HepG2 (cell line): Measurements from ENCODE around the gene METTL23. TPM values are rescaled to one million over a fixed set of nuclear protein-coding genes. Genes with fewer than 3 reads are reported as not detected.
A peak's percentile ranks its signal among the peaks of the same experiment; 100 is the strongest.

ENCODE experiments used
- DNMT1 ChIP-seq: sonication (generic); formaldehyde crosslinking; IDR thresholded peaks from 2 replicates; pipeline ENCODE4 v1.5.1; 2020; ENCODE audit warnings: mild to moderate bottlenecking, missing genetic modification reagents
- EZH2 ChIP-seq: conservative IDR thresholded peaks from 2 replicates; pipeline ENCODE4 v1.6.1; 2012; ENCODE audit warnings: mild to moderate bottlenecking, low read depth, low read length, moderate library complexity
- FOXO1 ChIP-seq: sonication (generic); formaldehyde crosslinking; IDR thresholded peaks from 2 replicates; pipeline ENCODE4 v1.4.0; 2020; ENCODE audit warnings: missing genetic modification reagents
- HNF4G ChIP-seq, 2 experiments: sonication (generic) in 1 of 2; formaldehyde crosslinking in 1 of 2; IDR thresholded peaks; 2 replicates each; pipeline versions ENCODE4 v1.4.0 to v1.6.1; 2011 to 2020; ENCODE audit warnings: borderline replicate concordance in 2 of 2, low read depth in 2 of 2, mild to moderate bottlenecking in 2 of 2, low read length in 1 of 2, missing genetic modification reagents in 1 of 2, moderate library complexity in 1 of 2
- JUNB ChIP-seq: sonication (generic); formaldehyde crosslinking; IDR thresholded peaks from 2 replicates; pipeline ENCODE4 v1.8.0; 2022; ENCODE audit warnings: missing genetic modification reagents, mild to moderate bottlenecking, borderline replicate concordance
- MEF2D ChIP-seq: sonication (generic); formaldehyde crosslinking; IDR thresholded peaks from 2 replicates; pipeline ENCODE4 v1.5.1; 2020; ENCODE audit warnings: mild to moderate bottlenecking, missing genetic modification reagents
- MIER3 ChIP-seq: IDR thresholded peaks from 2 replicates; pipeline ENCODE4 v1.6.1; 2016; ENCODE audit warnings: missing compliant biosample characterization, borderline replicate concordance
- NR2F2 ChIP-seq: IDR thresholded peaks from 2 replicates; pipeline ENCODE4 v1.6.1; 2012; ENCODE audit warnings: low read depth, inconsistent platforms, borderline replicate concordance
- RBM22 ChIP-seq: fragments of 200-400 bp; formaldehyde crosslinking; optimal IDR thresholded peaks from 2 replicates; pipeline ENCODE3; 2017; ENCODE audit warnings: mild to moderate bottlenecking, low read length, moderate library complexity
- TEAD3 ChIP-seq: optimal IDR thresholded peaks from 2 replicates; pipeline ENCODE3; 2016; ENCODE audit warnings: borderline replicate concordance
- THAP11 ChIP-seq: IDR thresholded peaks from 2 replicates; pipeline ENCODE4 v1.6.1; 2016; ENCODE audit warnings: missing biosample characterization, missing genetic modification reagents
- ZNF260 ChIP-seq: sonication (generic); formaldehyde crosslinking; IDR thresholded peaks from 2 replicates; pipeline ENCODE4 v1.4.0; 2020; ENCODE audit warnings: missing genetic modification reagents, low read depth, mild to moderate bottlenecking, borderline replicate concordance
- ZNF30 ChIP-seq: sonication (generic); formaldehyde crosslinking; IDR thresholded peaks from 2 replicates; pipeline ENCODE4 v1.5.0; 2020; ENCODE audit warnings: mild to moderate bottlenecking, missing genetic modification reagents
- ZNF317 ChIP-seq: sonication (generic); formaldehyde crosslinking; IDR thresholded peaks from 2 replicates; pipeline ENCODE4 v1.5.0; 2020; ENCODE audit warnings: mild to moderate bottlenecking, missing genetic modification reagents
- ZNF34 ChIP-seq: sonication (generic); formaldehyde crosslinking; IDR thresholded peaks from 2 replicates; pipeline ENCODE4 v1.4.0; 2020; ENCODE audit warnings: mild to moderate bottlenecking, missing genetic modification reagents, borderline replicate concordance
- ZNF451 ChIP-seq: sonication (generic); formaldehyde crosslinking; IDR thresholded peaks from 2 replicates; pipeline ENCODE4 v1.5.0; 2020; ENCODE audit warnings: mild to moderate bottlenecking, missing genetic modification reagents
- ZNF501 ChIP-seq: sonication (generic); formaldehyde crosslinking; IDR thresholded peaks from 2 replicates; pipeline ENCODE4 v1.5.1; 2020; ENCODE audit warnings: mild to moderate bottlenecking, moderate library complexity, missing genetic modification reagents
- ZNF605 ChIP-seq: sonication (generic); formaldehyde crosslinking; IDR thresholded peaks from 2 replicates; pipeline ENCODE4 v1.8.0; 2022; ENCODE audit warnings: mild to moderate bottlenecking, missing genetic modification reagents
- ZNF619 ChIP-seq: sonication (generic); formaldehyde crosslinking; IDR thresholded peaks from 2 replicates; pipeline ENCODE4 v1.4.0; 2020; ENCODE audit warnings: mild to moderate bottlenecking, missing genetic modification reagents
- polyA plus RNA-seq, 8 experiments: library from polyadenylated mRNA; depleted of rRNA in 3 of 8; stranded (reverse) in 7 of 8; unstranded in 1 of 8; fragments of >200 nt; fragmentation: Illumina TruSeq in 4 of 8; extraction: Trizol in 4 of 8; gene quantifications; 2 replicates each; pipeline versions ENCODE4 v1.2.1 to v1.2.3, GENCODE V29; 2011 to 2016; ENCODE audit warnings: low read depth in 4 of 8, missing spikeins in 1 of 8, mixed read lengths in 1 of 8; ENCODE audit not compliant: insufficient read depth in 1 of 8
- total RNA-seq, 5 experiments: library from RNA; depleted of rRNA; stranded (reverse); fragments of >200 nt; fragmentation: Illumina TruSeq; extraction: Trizol; gene quantifications; 2 replicates each; pipeline ENCODE4 v1.2.3, GENCODE V29; 2016; ENCODE audit warnings: low read depth in 1 of 5
- TF ChIP-seq, protein P1 (sequence below): sonication (generic); formaldehyde crosslinking; IDR thresholded peaks from 2 replicates; pipeline ENCODE4 v1.4.0; 2020; ENCODE audit warnings: missing genetic modification reagents, borderline replicate concordance
- TF ChIP-seq, protein P2 (sequence below): IDR thresholded peaks from 2 replicates; pipeline ENCODE4 v1.6.1; 2016; ENCODE audit warnings: low read depth, borderline replicate concordance
- TF ChIP-seq, protein P3 (sequence below): sonication (generic); formaldehyde crosslinking; IDR thresholded peaks from 2 replicates; pipeline ENCODE4 v1.5.1; 2020; ENCODE audit warnings: mild to moderate bottlenecking, missing genetic modification reagents, borderline replicate concordance

Gene METTL23
- total and polyA plus RNA-seq, 2 of the 13 experiments (the other 11 are each of a cell fraction or from before 2014, with no cell fraction given), result 39.9 to 104 TPM

DNA sequence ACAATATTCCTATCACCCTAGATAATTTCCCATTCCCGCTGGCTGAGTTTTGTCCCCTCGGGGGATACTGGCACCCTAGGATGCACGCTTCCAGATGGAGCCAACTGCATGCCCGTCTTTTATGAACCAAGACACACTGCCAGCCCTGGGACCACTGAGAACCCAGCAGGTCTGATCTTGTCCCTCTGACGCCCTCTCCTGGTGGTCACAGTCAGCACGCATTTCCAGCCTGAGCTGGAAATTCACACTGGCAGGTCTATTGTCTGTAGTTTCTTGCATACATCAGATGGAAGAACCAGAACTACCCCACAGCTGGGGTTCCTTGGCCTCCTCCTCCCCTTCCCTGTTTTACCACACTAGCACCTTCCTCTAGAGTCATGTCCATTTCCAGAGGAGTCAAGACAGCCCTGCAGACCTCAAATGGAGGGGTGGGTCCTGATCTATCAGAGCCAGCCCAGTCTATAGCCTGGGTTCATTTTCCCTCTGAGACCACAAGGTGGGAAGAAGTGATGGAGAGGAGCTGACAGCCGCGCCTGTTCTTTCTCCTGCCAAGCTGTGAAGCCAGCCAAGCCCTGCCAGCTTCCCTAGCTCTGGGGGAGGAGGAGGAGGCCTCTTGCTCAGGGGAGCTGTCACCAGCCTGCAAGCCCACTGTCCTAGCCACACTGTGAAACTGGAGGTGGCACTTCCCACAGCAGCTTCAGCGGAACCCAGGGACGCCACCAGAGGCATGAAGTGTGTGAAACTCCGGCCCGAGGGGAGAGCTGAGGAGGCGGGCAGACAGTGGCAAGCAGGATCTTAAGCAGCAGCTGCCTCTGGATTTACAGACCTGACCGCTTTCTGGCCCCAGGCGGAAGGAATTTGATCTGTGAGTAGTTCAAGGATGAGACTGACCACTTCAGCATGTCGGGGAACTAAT is 45.2 kb upstream of the METTL23 start (continued):
- 0 out of 2 replicates have a peak, but pooled peaks have one; percentile 49 for TF ChIP-seq MIER3
- TF ChIP-seq ZNF605, result 0 out of 2 replicates have a peak, but pooled peaks have one; percentile 36
- no peak for TF ChIP-seq JUNB (CRISPR knock-in tag)
- TF ChIP-seq, protein P1, sequence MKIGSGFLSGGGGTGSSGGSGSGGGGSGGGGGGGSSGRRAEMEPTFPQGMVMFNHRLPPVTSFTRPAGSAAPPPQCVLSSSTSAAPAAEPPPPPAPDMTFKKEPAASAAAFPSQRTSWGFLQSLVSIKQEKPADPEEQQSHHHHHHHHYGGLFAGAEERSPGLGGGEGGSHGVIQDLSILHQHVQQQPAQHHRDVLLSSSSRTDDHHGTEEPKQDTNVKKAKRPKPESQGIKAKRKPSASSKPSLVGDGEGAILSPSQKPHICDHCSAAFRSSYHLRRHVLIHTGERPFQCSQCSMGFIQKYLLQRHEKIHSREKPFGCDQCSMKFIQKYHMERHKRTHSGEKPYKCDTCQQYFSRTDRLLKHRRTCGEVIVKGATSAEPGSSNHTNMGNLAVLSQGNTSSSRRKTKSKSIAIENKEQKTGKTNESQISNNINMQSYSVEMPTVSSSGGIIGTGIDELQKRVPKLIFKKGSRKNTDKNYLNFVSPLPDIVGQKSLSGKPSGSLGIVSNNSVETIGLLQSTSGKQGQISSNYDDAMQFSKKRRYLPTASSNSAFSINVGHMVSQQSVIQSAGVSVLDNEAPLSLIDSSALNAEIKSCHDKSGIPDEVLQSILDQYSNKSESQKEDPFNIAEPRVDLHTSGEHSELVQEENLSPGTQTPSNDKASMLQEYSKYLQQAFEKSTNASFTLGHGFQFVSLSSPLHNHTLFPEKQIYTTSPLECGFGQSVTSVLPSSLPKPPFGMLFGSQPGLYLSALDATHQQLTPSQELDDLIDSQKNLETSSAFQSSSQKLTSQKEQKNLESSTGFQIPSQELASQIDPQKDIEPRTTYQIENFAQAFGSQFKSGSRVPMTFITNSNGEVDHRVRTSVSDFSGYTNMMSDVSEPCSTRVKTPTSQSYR (CRISPR knock-in tag), result peak; percentile 20; the same call in 1 of the 2 replicates
- TF ChIP-seq MEF2D (CRISPR knock-in tag), result 0 out of 2 replicates have a peak, but pooled peaks have one; percentile 19
- peak; percentile 22 for TF ChIP-seq TEAD3 (CRISPR knock-in tag)
- no peak for TF ChIP-seq EZH2
- TF ChIP-seq ZNF260 (CRISPR knock-in tag), result no peak
- peak; percentile 93 for TF ChIP-seq ZNF317
- TF ChIP-seq NR2F2, result no peak
- peak; percentile 21 for TF ChIP-seq RBM22
- peak; percentile 58; the same call in 1 of the 2 replicates for TF ChIP-seq ZNF501 (CRISPR knock-in tag)
- TF ChIP-seq, protein P2, sequence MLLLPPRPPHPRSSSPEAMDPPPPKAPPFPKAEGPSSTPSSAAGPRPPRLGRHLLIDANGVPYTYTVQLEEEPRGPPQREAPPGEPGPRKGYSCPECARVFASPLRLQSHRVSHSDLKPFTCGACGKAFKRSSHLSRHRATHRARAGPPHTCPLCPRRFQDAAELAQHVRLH (CRISPR knock-in tag), result 0 out of 2 replicates have a peak, but pooled peaks have one; percentile 66
- TF ChIP-seq THAP11 (CRISPR knock-in tag), result 0 out of 2 replicates have a peak, but pooled peaks have one; percentile 36
- 0 out of 2 replicates have a peak, but pooled peaks have one; percentile 34 for TF ChIP-seq ZNF451 (CRISPR knock-in tag)
- TF ChIP-seq FOXO1 (CRISPR knock-in tag), result peak; percentile 24
- no peak for TF ChIP-seq HNF4G (IDR thresholded peaks at IDR 0.05; ENCODE audit: borderline replicate concordance, low read depth, low read length)
- TF ChIP-seq HNF4G (CRISPR knock-in tag; IDR thresholded peaks at IDR 0.05; ENCODE audit: borderline replicate concordance, low read depth), result no peak
- no peak for TF ChIP-seq ZNF619 (CRISPR knock-in tag)
- no peak for TF ChIP-seq ZNF34
- TF ChIP-seq ZNF30 (CRISPR knock-in tag), result no peak
- TF ChIP-seq DNMT1 (CRISPR knock-in tag), result no peak
- TF ChIP-seq, protein P3, sequence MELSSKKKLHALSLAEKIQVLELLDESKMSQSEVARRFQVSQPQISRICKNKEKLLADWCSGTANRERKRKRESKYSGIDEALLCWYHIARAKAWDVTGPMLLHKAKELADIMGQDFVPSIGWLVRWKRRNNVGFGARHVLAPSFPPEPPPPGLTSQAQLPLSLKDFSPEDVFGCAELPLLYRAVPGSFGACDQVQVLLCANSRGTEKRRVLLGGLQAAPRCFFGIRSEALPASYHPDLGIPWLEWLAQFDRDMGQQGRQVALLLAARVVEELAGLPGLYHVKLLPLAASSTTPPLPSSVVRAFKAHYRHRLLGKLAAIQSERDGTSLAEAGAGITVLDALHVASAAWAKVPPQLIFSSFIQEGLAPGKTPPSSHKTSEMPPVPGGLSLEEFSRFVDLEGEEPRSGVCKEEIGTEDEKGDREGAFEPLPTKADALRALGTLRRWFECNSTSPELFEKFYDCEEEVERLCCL (CRISPR knock-in tag), result 0 out of 2 replicates have a peak, but pooled peaks have one; percentile 35
